ENCODE measurements around the gene TMBIM6. TPM values are rescaled to one million over a fixed set of nuclear protein-coding genes. Genes with fewer than 3 reads are reported as not detected.

Gene TMBIM6
- total and polyA plus RNA-seq, 9 of the 15 experiments (the other 6 are each of a cell fraction or from before 2014, with no cell fraction given): 147 to 1,288 (median 352) TPM

GRCh38 chr12:49730568-49731101, 10.7 kb upstream of the TMBIM6 start (continued):
- peak in 1 of 2 experiments; percentile 79; a peak in 2 of 4 replicates for TF ChIP-seq SRF (CRISPR knock-in tag; IDR thresholded peaks at IDR 0.05)
- no peak for TF ChIP-seq RBFOX2 (IDR thresholded peaks at IDR 0.05; ENCODE audit: low read depth, low read length)
- peak; percentile 60; the same call in 1 of the 2 replicates for TF ChIP-seq KLF6 (CRISPR knock-in tag; IDR thresholded peaks at IDR 0.05; ENCODE audit: borderline replicate concordance)
- no peak for TF ChIP-seq HOXB6 (CRISPR knock-in tag; IDR thresholded peaks at IDR 0.05; ENCODE audit: borderline replicate concordance)
- TF ChIP-seq, protein P1, sequence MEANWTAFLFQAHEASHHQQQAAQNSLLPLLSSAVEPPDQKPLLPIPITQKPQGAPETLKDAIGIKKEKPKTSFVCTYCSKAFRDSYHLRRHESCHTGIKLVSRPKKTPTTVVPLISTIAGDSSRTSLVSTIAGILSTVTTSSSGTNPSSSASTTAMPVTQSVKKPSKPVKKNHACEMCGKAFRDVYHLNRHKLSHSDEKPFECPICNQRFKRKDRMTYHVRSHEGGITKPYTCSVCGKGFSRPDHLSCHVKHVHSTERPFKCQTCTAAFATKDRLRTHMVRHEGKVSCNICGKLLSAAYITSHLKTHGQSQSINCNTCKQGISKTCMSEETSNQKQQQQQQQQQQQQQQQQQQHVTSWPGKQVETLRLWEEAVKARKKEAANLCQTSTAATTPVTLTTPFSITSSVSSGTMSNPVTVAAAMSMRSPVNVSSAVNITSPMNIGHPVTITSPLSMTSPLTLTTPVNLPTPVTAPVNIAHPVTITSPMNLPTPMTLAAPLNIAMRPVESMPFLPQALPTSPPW (CRISPR knock-in tag; IDR thresholded peaks at IDR 0.05): peak; percentile 40; the same call in 1 of the 2 replicates
- 0 out of 2 replicates have a peak, but pooled peaks have one; percentile 46 for TF ChIP-seq NCOR1 (IDR thresholded peaks at IDR 0.05)
- no peak for TF ChIP-seq KLF13 (tag; IDR thresholded peaks at IDR 0.05; ENCODE audit: borderline replicate concordance, low read depth)
- no peak for TF ChIP-seq ARID2 (IDR thresholded peaks at IDR 0.05)
- no peak for TF ChIP-seq ZNF586 (CRISPR knock-in tag; conservative IDR thresholded peaks at IDR 0.05)
- peak; percentile 84 for TF ChIP-seq LCOR (CRISPR knock-in tag; IDR thresholded peaks at IDR 0.05)
- peak; percentile 92 for TF ChIP-seq ATF4 (CRISPR knock-in tag; IDR thresholded peaks at IDR 0.05)
- TF ChIP-seq POLR2AphosphoS5 (IDR thresholded peaks at IDR 0.05; ENCODE audit: control insufficient read depth, insufficient read depth, low read depth, low read length): no peak
- no peak for TF ChIP-seq USF1 (CRISPR knock-in tag; IDR thresholded peaks at IDR 0.05)
- no peak for TF ChIP-seq ZNF165 (CRISPR knock-in tag; IDR thresholded peaks at IDR 0.05; ENCODE audit: borderline replicate concordance)
- TF ChIP-seq, protein P2, sequence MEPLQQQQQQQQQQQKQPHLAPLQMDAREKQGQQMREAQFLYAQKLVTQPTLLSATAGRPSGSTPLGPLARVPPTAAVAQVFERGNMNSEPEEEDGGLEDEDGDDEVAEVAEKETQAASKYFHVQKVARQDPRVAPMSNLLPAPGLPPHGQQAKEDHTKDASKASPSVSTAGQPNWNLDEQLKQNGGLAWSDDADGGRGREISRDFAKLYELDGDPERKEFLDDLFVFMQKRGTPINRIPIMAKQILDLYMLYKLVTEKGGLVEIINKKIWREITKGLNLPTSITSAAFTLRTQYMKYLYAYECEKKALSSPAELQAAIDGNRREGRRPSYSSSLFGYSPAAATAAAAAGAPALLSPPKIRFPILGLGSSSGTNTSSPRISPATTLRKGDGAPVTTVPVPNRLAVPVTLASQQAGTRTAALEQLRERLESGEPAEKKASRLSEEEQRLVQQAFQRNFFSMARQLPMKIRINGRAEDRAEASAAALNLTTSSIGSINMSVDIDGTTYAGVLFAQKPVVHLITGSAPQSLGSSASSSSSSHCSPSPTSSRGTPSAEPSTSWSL (CRISPR knock-in tag; IDR thresholded peaks at IDR 0.05; ENCODE audit: borderline replicate concordance): 0 out of 2 replicates have a peak, but pooled peaks have one; percentile 28
- peak; percentile 61 for TF ChIP-seq CBFA2T2 (conservative IDR thresholded peaks at IDR 0.05)

All from K562 (cell line).